A549 (cell line): ENCODE measurements around the gene RASL10A. TPM values are rescaled to one million over a fixed set of nuclear protein-coding genes. Genes with fewer than 3 reads are reported as not detected.

Experiments used
- ATAC-seq, 2 experiments: fragments of 200-7000 bp in 1 of 2; fragments of >200 bp in 1 of 2; cut with Nextera tagmentation in 1 of 2; cut with Tn5 transposase in 1 of 2; 3 replicates each; pipeline versions ENCODE4 v1.8.0 to v1.9.1; 2018 to 2020; ENCODE audit warnings: mild to moderate bottlenecking in 1 of 2, moderate library complexity in 1 of 2
- CTCF ChIA-PET: fragments of 300-600 bp; sonication (Branson Sonifier 250); formaldehyde crosslinking; extraction: SDS; loops from one replicate; lab custom pipeline; 2021; ENCODE audit warnings: antibody characterized with exemption, inconsistent platforms; lab: Yijun Ruan, JAX
- POLR2A ChIA-PET: fragments of 350-600 bp; formaldehyde crosslinking; extraction: SDS; loops from one replicate; lab custom pipeline; 2021; ENCODE audit warnings: antibody characterized with exemption, inconsistent platforms; lab: Yijun Ruan, JAX
- DNase-seq, 2 experiments: peaks; one replicate each; pipeline versions ENCODE4 v3.0.0 to v3.0.0-alpha.2; 2011 to 2016; ENCODE audit warnings: low read depth in 1 of 2, low spot score in 1 of 2
- FAIRE-seq: peaks from 2 replicates; lab custom pipeline; 2011; peaks lifted over from hg19 to GRCh38; lab: Jason Lieb, UNC
- H3K27ac ChIP-seq, 2 experiments: fragments of >200 bp; sonication (Bioruptor Twin); formaldehyde crosslinking; 3 replicates each; pipeline ENCODE4 v1.5.1; 2016 to 2017
- H3K4me1 ChIP-seq: fragments of >200 bp; sonication (Bioruptor Twin); formaldehyde crosslinking; 3 replicates; pipeline ENCODE4 v1.6.1; 2016
- H3K4me2 ChIP-seq: fragments of >200 bp; sonication (Bioruptor Twin); formaldehyde crosslinking; 3 replicates; pipeline ENCODE4 v1.6.1; 2016
- H3K4me3 ChIP-seq: fragments of >200 bp; sonication (Bioruptor Twin); formaldehyde crosslinking; 3 replicates; pipeline ENCODE4 v1.5.1; 2016
- H3K9me3 ChIP-seq: fragments of >200 bp; sonication (Bioruptor Twin); formaldehyde crosslinking; 3 replicates; pipeline ENCODE4 v1.6.1; 2016
- CBX8 ChIP-seq: fragments of 200-600 bp; sonication (generic); IDR thresholded peaks from 2 replicates; pipeline ENCODE4 v1.6.1; 2016
- CHD2 ChIP-seq: fragments of 150-350 bp; IDR thresholded peaks from 2 replicates; pipeline ENCODE4 v1.6.1; 2014; ENCODE audit warnings: low read length; ENCODE audit not compliant: partially characterized antibody
- CHD4 ChIP-seq: fragments of 200-600 bp; sonication (generic); IDR thresholded peaks from 2 replicates; pipeline ENCODE4 v1.6.1; 2016; ENCODE audit warnings: antibody characterized with exemption, mild to moderate bottlenecking, borderline replicate concordance
- EHF ChIP-seq: fragments of 250-450 bp; sonication (Bioruptor Pico); IDR thresholded peaks from 2 replicates; pipeline ENCODE4 v1.5.0; 2020; ENCODE audit warnings: mild to moderate bottlenecking
- ELK1 ChIP-seq: fragments of 150-350 bp; IDR thresholded peaks from 2 replicates; pipeline ENCODE4 v1.6.1; 2014; ENCODE audit warnings: low read depth, mild to moderate bottlenecking, low read length
- ESRRA ChIP-seq: fragments of 150-350 bp; IDR thresholded peaks from 2 replicates; pipeline ENCODE4 v1.6.1; 2014; ENCODE audit warnings: mild to moderate bottlenecking, low read length, borderline replicate concordance
- FOXS1 ChIP-seq: fragments of 250-450 bp; sonication (Bioruptor Pico); IDR thresholded peaks from 2 replicates; pipeline ENCODE4 v1.5.0; 2020; ENCODE audit warnings: mild to moderate bottlenecking, moderate library complexity
- GATA3 ChIP-seq: IDR thresholded peaks from 2 replicates; pipeline ENCODE4 v1.6.1; 2012; ENCODE audit warnings: borderline replicate concordance
- HEYL ChIP-seq: fragments of 250-450 bp; sonication (Bioruptor Pico); IDR thresholded peaks from 2 replicates; pipeline ENCODE4 v1.8.0; 2021; ENCODE audit warnings: mild to moderate bottlenecking, moderate library complexity
- KDM5A ChIP-seq: fragments of 200-600 bp; sonication (generic); IDR thresholded peaks from 2 replicates; pipeline ENCODE4 v1.6.1; 2016; ENCODE audit warnings: antibody characterized with exemption, mild to moderate bottlenecking
- MAX ChIP-seq: IDR thresholded peaks from 2 replicates; pipeline ENCODE4 v1.6.1; 2012
- MAZ ChIP-seq: fragments of 150-350 bp; IDR thresholded peaks from 2 replicates; pipeline ENCODE4 v1.6.1; 2014; ENCODE audit warnings: antibody characterized with exemption, low read depth, low read length, borderline replicate concordance
- MYC ChIP-seq: IDR thresholded peaks from 2 replicates; pipeline ENCODE4 v1.6.1; 2012; ENCODE audit warnings: mild to moderate bottlenecking, inconsistent platforms, low read length, improper control_type of control experiment, borderline replicate concordance
- NPAS2 ChIP-seq: fragments of 250-450 bp; sonication (Bioruptor Pico); IDR thresholded peaks from 2 replicates; pipeline ENCODE4 v1.8.0; 2022; ENCODE audit warnings: mild to moderate bottlenecking, moderate library complexity, borderline replicate concordance
- NR3C1 ChIP-seq: fragments of >200 bp; sonication (Bioruptor Twin); formaldehyde crosslinking; IDR thresholded peaks from 3 replicates; pipeline ENCODE4 v1.6.1; 2017
- REST ChIP-seq: fragments of 200-600 bp; sonication (generic); IDR thresholded peaks from 2 replicates; pipeline ENCODE4 v1.6.1; 2016; ENCODE audit warnings: antibody characterized with exemption, mild to moderate bottlenecking, moderate library complexity
- RFX5 ChIP-seq: fragments of 450-650 bp; IDR thresholded peaks from 2 replicates; pipeline ENCODE4 v1.7.1; 2014; ENCODE audit warnings: antibody characterized with exemption, mild to moderate bottlenecking, moderate library complexity
- RNF2 ChIP-seq: fragments of 200-600 bp; sonication (generic); IDR thresholded peaks from 2 replicates; pipeline ENCODE4 v1.6.1; 2016; ENCODE audit warnings: low read depth, mild to moderate bottlenecking, antibody characterized with exemption, moderate library complexity, borderline replicate concordance
- SMC3 ChIP-seq: fragments of >200 bp; sonication (Bioruptor Twin); formaldehyde crosslinking; IDR thresholded peaks from 3 replicates; pipeline ENCODE4 v1.6.1; 2018; ENCODE audit warnings: inconsistent platforms
- SREBF2 ChIP-seq: fragments of 450-650 bp; IDR thresholded peaks from 2 replicates; pipeline ENCODE4 v1.6.1; 2014; ENCODE audit warnings: mild to moderate bottlenecking, moderate library complexity
- TFCP2L1 ChIP-seq: fragments of 250-450 bp; sonication (Bioruptor Pico); IDR thresholded peaks from 2 replicates; pipeline ENCODE4 v1.5.0; 2021; ENCODE audit warnings: mild to moderate bottlenecking
- USF2 ChIP-seq: fragments of 450-650 bp; IDR thresholded peaks from 2 replicates; pipeline ENCODE4 v1.6.1; 2014; ENCODE audit warnings: antibody characterized with exemption
- ZC3H11A ChIP-seq: fragments of 450-650 bp; IDR thresholded peaks from 2 replicates; pipeline ENCODE4 v1.6.1; 2014; ENCODE audit warnings: antibody characterized with exemption, mild to moderate bottlenecking
- WGBS: methylation state at CpG from one replicate; pipeline ENCODE4 v1.1.6; 2017; ENCODE audit errors: missing lambda C conversion rate; 5-methylcytosine and 5-hydroxymethylcytosine counted together
- polyA plus RNA-seq, 4 experiments: library from polyadenylated mRNA; depleted of rRNA in 3 of 4; stranded (reverse); fragments of >200 nt; fragmentation: RNase III in 1 of 4; extraction: RNeasy Plus Mini Kit Qiagen cat#74134 plus additional on column Dnase treatment in 1 of 4; gene quantifications; 2 replicates in 3 of 4; 3 replicates in 1 of 4; pipeline ENCODE4 v1.2.3, GENCODE V29; 2011 to 2017

RASL10A gene
- polyA plus RNA-seq, 2 of the 4 experiments (the other 2 are of a cell fraction): 0.08 to 0.25 TPM

- TF ChIP-seq USF2: no peak
- no peak for TF ChIP-seq EHF (CRISPR knock-in tag)
- TF ChIP-seq REST: no peak
- no peak for TF ChIP-seq NR3C1
- TF ChIP-seq ZC3H11A: no peak
- TF ChIP-seq NPAS2 (CRISPR knock-in tag): no peak
- TF ChIP-seq RFX5: no peak
These were observed 14.1 kb upstream of the RASL10A start (continued) for GRCh38 chr22:29329581-29329980.

GRCh38 chr22:29328566-29329500 is 13.3 kb upstream of the RASL10A start:
- CTCF ChIA-PET: no interaction called here
- Histone ChIP-seq H3K4me2 (no peak overlapping the region), H3K9me3 (no peaks in the 10 kb centered on the region), H3K27ac (no peak overlapping the region), H3K4me1 (no peaks in the 10 kb centered on the region), H3K4me3 (no peak overlapping the region)
- WGBS: 88% methylated on average over 11 of the region's 34 CpGs
- no peak for FAIRE-seq
- POLR2A ChIA-PET: no interaction called here
- no peak for DNase-seq
- TF ChIP-seq MAZ: no peak
- no peak for TF ChIP-seq CHD2
- no peak for TF ChIP-seq REST
- TF ChIP-seq RNF2: no peak
- no peak for TF ChIP-seq TFCP2L1 (CRISPR knock-in tag)
- TF ChIP-seq SREBF2: no peak
- TF ChIP-seq FOXS1 (CRISPR knock-in tag): no peak
- no peak for TF ChIP-seq HEYL (CRISPR knock-in tag)
- TF ChIP-seq ELK1: no peak
- no peak for TF ChIP-seq ESRRA
- TF ChIP-seq SMC3: no peak
- TF ChIP-seq CBX8: no peak
- no peak for TF ChIP-seq GATA3
- no peak for TF ChIP-seq CHD4
- no peak for TF ChIP-seq KDM5A
- no peak for TF ChIP-seq MAX
- TF ChIP-seq MYC: no peak
- no peak for ATAC-seq
